Mesothelial cell of epicardium (in vitro differentiated cells): ENCODE measurements around the gene GRIK5. TPM values are rescaled to one million over a fixed set of nuclear protein-coding genes. Genes with fewer than 3 reads are reported as not detected.

Experiments used
- DNase-seq, 2 experiments: peaks; one replicate each; pipeline ENCODE4 v3.0.0; 2021; ENCODE audit warnings: low spot score in 2 of 2; ENCODE audit not compliant: unreplicated experiment in 2 of 2
- H3K27ac Mint-ChIP-seq: 2 replicates; pipeline ENCODE4 v1.8.0; 2021; ENCODE audit warnings: mixed read lengths
- H3K27me3 Mint-ChIP-seq: 2 replicates; pipeline ENCODE4 v1.8.0; 2021; ENCODE audit warnings: low read depth, mixed read lengths
- H3K36me3 Mint-ChIP-seq: 2 replicates; pipeline ENCODE4 v1.8.0; 2021; ENCODE audit warnings: mixed read lengths
- H3K4me1 Mint-ChIP-seq: 2 replicates; pipeline ENCODE4 v1.8.0; 2021; ENCODE audit warnings: mixed read lengths
- H3K4me3 Mint-ChIP-seq: 2 replicates; pipeline ENCODE4 v1.8.0; 2021; ENCODE audit warnings: mild to moderate bottlenecking, moderate library complexity, mixed read lengths
- H3K9me3 Mint-ChIP-seq: 2 replicates; pipeline ENCODE4 v1.8.0; 2021; ENCODE audit warnings: mixed read lengths
- CTCF ChIP-seq: fragments of 200-600 bp; sonication (generic); IDR thresholded peaks from one replicate; pipeline ENCODE4 v1.5.0; 2021; ENCODE audit warnings: antibody characterized with exemption; ENCODE audit not compliant: unreplicated experiment
- total RNA-seq: library from RNA; stranded (reverse); gene quantifications from 3 replicates; pipeline ENCODE4 v1.2.1, GENCODE V29; 2021

The GRIK5 gene
- total RNA-seq, 1 donor from 2014 or later = 38.3 TPM

GRCh38 chr19:42005504-42005903 lies 64.5 kb downstream of the GRIK5 start:
- H3K4me3 Mint-ChIP-seq = no peak overlapping the region
- no peak for TF ChIP-seq CTCF
- no peak overlapping the region for H3K27ac Mint-ChIP-seq
- peaks cover 45% of the 10 kb centered on the region for H3K27me3 Mint-ChIP-seq
- H3K36me3 Mint-ChIP-seq = peaks cover 15% of the 10 kb centered on the region
- no peak for DNase-seq
- H3K9me3 Mint-ChIP-seq = no peaks in the 10 kb centered on the region
- H3K4me1 Mint-ChIP-seq = no peaks in the 10 kb centered on the region

- no peaks in the 10 kb centered on the region for H3K9me3 Mint-ChIP-seq
- peaks cover 3% of the 10 kb centered on the region for H3K4me1 Mint-ChIP-seq
- H3K27me3 Mint-ChIP-seq = peaks cover 59% of the 10 kb centered on the region
- H3K27ac Mint-ChIP-seq = no peak overlapping the region
- H3K36me3 Mint-ChIP-seq = peaks cover 25% of the 10 kb centered on the region
- H3K4me3 Mint-ChIP-seq = no peak overlapping the region
- TF ChIP-seq CTCF = no peak
- DNase-seq = no peak
Measured at GRCh38 chr19:42003506-42004294, 66.3 kb downstream of the GRIK5 start.

GRCh38 chr19:41999878-42000208 lies 70.2 kb downstream of the GRIK5 start:
- Mint-ChIP-seq H3K27ac (no peak overlapping the region), H3K36me3 (peaks cover 19% of the 10 kb centered on the region), H3K4me3 (peak overlapping the region; percentile 20), H3K4me1 (peaks cover 6% of the 10 kb centered on the region), H3K9me3 (no peaks in the 10 kb centered on the region), H3K27me3 (peaks cover 88% of the 10 kb centered on the region)
- no peak for TF ChIP-seq CTCF
- DNase-seq = no peak

DNA sequence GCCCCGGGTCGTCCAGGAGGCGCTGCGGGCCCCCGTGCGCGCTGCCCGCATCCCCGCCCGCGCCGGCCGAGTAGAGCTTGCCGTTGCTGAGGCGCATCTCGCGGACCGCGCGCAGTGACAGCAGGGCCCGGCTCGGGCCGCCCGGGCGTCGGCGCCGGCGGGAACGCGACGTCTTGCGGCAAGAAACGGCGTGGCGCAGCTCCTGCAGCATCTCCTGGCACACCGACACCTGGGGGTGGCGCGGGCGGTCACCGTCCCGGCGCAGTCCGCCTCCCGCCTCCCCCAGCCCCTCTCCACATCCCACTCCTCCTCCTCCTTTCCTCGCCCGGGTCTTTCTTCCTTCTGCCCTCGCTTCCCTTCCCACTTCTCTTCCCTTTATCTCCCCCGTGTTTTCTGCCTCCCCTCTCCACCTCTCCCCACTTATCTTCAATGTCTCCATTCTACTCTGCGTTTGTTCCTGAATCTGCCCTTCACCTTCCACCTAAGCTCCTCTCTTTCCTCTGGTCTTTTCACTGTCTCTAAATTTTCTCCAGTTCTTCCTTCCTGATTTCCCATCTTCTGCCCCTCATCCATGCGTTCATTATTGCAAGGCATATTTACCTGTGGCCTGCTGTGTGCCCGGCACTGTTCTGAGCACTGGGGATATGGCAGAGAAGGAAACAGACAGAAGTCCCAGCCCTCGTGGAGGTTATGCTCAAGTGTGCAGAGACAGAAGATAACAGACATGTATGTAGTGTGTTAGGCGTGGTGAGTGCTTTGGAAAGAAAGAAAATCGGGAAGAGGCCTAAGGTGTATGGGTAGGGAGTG lies 70.7 kb downstream of the GRIK5 start:
- peaks cover 6% of the 10 kb centered on the region for H3K4me1 Mint-ChIP-seq
- H3K9me3 Mint-ChIP-seq = no peaks in the 10 kb centered on the region
- H3K4me3 Mint-ChIP-seq = peak overlapping the region; percentile 20
- H3K27ac Mint-ChIP-seq = no peak overlapping the region
- no peak for DNase-seq
- peaks cover 87% of the 10 kb centered on the region for H3K27me3 Mint-ChIP-seq
- peaks cover 19% of the 10 kb centered on the region for H3K36me3 Mint-ChIP-seq
- no peak for TF ChIP-seq CTCF

DNA sequence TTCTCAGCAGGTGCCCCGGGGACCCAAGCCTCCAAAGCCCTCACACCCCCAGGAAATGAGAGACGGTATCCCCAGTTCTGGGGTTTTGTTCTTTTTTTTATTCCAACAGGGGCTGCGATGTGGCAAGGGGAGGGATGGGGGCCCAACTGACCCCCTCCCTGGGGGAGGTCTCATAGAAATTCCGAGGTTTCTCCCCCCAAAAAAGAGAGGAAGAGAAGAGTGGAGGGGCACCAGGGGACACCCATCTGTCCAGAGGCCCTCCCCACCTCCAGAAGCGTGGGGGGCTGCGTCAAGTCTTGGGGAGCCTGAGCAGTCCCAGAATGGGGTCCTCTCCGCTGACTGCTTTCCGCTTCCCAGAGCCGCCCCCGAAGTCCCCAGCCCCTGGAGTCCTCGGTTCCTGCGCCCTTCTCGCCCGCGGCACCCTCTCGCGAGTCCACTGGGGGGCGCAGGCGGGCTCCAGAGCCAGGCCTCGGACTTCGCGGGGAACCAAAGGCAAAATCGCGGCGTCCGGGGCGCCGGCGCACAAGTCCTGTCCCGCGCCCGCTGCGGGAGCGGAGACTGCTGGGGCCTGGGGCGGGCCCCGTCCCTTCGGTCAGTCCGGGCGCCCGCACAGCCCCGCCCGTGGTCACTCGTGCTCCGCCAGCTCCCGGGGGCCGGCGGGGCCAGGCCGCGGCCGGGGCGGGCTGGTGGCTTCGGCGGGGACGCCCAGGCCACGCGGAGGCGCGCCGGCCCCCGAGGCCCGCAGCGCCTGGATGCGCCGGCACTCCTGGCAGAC lies 71.6 kb downstream of the GRIK5 start:
- no peak overlapping the region for H3K27ac Mint-ChIP-seq
- peak; percentile 56 for TF ChIP-seq CTCF
- DNase-seq = peak in 1 of 2 experiments; percentile 67
- H3K27me3 Mint-ChIP-seq = peaks cover 82% of the 10 kb centered on the region
- no peak overlapping the region for H3K4me3 Mint-ChIP-seq
- H3K4me1 Mint-ChIP-seq = peaks cover 8% of the 10 kb centered on the region
- H3K36me3 Mint-ChIP-seq = peaks cover 19% of the 10 kb centered on the region
- H3K9me3 Mint-ChIP-seq = no peaks in the 10 kb centered on the region
